ENCODE results near the gene PRPSAP1.
"Not testable (repeated sequence)": the region's sequence is repeated elsewhere in the genome, so short reads cannot be mapped to it uniquely, and the experiment has no call there.

The PRPSAP1 gene

DNA sequence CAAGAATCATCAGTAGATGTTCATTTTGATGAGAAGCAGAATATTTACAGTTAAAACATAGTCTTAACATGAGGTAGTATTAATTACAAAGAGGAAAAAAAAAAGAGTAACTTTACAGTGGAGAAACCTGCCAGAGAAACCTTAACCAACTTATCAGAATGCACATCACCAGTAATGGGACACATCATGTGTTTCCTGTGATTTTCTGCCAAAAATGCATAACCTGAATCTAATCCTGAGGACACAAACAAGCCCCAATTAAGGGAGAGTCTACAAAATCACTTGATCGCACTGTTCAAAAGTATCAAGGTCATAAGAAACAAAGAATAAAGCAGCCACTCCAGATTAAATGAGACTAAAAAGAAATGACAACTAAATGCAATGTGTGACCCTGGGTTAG, 27.4 kb downstream of the PRPSAP1 start:
- no peak for DNase-seq (ENCODE audit: low read depth in 2 of 2)

DNA sequence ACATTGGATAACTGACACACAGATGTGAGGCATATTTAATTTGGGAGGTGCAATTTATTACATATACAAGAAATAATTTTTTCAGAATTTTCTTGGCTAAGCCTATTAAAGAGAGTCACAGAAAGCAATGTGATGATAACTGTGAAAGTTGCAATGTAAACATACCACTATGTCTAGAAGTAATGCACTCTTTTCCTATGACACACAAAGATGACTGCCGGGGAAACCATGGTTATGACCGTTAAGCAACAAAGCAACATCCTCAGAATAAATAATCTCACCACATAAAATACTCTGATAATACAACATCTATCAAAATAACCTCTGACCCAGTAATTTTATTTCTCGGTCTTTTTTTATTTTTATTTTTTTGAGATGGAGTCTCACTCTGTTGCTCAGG, 35.1 kb downstream of the PRPSAP1 start:
- no peak for DNase-seq (ENCODE audit: low read depth in 2 of 2)

DNA sequence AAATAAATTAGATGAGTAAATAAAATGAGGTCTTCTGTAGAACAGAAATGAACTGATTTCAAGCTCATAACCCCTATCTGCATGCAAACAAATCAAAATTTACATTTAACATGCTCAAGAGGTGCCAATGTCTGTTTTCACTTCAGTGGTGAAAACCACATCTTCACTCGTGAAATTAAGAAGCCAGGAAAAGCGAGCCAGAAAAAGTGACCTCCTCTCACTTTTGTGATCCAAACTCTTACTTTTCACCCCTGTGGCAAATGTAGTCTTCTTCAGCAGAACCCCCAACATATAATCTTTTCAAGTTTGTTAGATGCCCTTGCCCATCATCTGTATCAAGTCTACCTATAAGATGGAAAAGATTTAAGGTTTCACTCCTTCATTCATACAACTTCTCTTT, 36.2 kb downstream of the PRPSAP1 start:
- DNase-seq (ENCODE audit: low read depth in 2 of 2) = no peak

DNA sequence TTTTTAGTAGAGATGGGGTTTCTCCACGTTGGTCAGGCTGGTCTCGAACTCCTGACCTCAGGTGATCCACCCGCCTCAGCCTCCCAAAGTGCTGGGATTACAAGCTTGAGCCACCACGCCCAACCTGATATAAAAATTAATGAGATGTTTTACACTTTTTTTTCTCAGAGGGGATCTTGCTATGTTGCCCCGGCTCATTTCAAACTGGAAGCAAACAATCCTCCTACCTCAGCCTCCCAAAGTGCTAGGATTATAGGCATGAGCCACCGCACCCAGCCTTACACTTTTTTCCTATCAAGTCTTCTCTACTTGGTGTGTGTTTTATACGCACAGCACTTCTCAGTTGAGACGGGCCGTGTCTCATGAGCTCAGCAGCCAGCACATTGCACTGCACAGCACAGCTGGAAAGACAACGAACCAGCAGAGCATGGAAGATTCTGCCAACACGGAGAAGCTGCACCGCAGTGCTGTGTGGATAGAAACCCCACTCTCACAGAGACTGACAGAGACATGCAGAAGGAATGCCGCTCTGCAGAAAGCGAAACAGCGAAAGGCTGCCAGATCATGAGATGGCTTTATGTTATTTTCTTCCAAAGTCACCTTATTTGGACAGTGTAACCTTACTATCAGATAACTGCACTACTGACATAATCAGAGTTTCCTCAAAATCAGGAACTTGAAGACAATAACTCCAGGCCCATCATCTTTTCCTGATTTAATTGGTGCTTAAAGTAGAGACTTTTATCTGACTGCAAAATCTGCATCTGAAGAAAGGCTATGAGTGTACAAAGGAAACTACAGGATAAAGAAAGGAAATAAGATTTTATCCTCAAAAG, 39.1 kb downstream of the PRPSAP1 start:
- no peak for DNase-seq (ENCODE audit: low read depth in 2 of 2)

DNA sequence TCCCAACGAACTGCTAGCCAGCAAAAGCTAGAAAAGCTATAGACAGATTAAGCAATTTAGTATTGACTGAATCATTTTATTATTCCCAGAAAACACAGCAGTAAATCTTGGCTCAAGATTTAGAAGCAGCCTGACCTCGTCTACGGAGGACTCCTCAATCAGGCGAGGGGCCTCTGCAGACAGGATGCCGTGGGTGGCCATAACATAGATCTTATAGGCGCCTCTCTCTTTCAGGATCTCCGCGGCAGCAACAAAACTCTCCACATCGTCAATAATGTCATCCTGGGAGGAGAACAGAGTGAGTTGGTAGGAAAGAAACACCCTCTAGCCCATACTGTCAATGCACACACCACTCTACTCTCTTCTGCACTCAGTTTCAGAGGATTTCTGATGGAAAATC, 41.0 kb downstream of the PRPSAP1 start:
- DNase-seq (ENCODE audit: low read depth in 2 of 2) = no peak

DNA sequence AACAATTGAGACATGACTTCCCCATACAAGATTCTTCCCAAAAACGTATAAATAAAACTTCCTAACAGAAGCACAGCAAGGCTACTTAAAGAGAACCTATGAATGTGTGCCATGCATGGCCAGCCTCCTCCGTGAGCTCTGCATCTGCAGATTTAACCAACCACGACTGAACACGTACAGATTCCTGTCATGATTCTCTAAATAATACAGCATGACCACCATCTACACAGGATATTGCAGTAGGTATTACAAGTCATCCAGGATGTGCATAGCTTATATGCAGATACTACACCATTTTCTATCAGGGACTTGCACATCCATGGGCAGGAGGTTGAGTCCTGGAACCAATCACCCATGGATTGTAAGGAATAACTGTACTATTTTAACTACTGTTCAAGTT, 44.3 kb downstream of the PRPSAP1 start:
- DNase-seq (ENCODE audit: low read depth in 2 of 2) = no peak

DNA sequence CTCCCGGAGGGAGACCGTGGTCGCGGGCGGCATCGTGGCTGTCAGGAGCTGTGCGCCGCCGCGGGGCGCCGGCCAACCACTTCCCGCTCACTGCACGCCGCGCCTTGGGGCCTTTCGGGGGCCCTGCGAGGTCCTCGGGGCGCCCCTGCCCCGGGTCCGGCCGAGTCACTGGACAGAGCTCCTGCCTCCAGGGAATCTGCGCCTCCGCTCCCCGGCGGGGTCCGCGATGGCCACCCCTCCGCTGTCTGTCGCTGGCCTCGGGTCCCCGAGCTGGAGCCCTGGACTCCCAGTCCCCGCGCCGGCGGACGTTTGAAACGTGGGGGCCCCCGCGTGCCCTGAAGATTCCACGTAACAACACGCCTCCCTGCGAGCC, 45.8 kb downstream of the PRPSAP1 start, which contains the start of gene QRICH2:
Gene QRICH2, minus strand, starts transcription at position 311 of the 373 bp plus-strand sequence. Its CDS starts 278 bp downstream, at position 33.
- DNase-seq (ENCODE audit: low read depth in 2 of 2) = no peak

DNA sequence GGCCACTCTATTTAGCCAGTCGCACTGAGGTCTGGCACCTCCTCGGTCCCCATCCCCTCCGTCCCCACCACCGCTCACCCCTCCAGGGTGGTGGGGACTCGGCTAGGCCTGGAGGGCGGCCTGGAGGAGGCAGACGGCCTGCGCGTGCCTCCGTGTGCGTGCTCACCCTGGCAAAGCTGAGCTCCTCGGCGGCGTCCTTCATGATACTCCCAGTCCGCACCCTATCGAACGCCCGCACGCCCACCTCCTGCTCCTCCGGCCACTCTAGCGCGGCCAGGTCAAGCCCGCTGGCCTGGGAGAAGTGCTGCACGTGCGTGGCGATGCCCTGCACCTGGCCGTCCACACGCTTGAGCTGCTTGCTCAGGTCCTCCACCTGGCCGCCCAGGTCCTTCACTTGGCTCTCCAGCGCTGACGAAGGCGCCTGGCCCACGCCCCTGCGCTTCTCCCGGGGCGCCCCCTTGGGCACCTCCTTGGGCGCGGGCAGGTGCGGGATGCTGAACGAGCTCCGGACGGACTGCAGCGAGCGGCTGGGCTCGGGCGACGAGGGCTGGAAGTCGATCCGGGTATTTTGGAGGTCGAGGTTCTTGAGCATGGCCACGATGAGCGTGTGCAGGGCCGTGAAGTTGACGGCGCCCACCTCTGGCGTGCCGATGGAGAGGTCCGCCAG, 46.3 kb downstream of the PRPSAP1 start:
- no peak for DNase-seq (ENCODE audit: low read depth in 2 of 2)

DNA sequence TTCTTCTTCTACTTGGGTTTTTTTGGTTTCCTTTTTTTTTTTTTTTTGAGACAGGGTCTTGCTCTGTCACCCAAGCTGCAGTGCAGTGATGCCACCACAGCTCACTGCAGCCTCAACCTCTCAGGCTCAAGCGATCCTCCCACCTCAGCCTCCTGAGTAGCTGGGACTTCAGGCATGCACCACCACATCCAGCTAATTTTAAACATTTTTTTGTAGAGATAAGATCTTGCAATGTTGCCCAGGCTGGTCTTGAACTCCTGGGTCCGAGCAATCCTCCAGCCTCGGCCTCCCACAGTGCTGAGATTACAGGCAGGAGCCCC, 48.6 kb downstream of the PRPSAP1 start:
- not testable (repeated sequence) for DNase-seq (ENCODE audit: low read depth in 2 of 2)

DNA sequence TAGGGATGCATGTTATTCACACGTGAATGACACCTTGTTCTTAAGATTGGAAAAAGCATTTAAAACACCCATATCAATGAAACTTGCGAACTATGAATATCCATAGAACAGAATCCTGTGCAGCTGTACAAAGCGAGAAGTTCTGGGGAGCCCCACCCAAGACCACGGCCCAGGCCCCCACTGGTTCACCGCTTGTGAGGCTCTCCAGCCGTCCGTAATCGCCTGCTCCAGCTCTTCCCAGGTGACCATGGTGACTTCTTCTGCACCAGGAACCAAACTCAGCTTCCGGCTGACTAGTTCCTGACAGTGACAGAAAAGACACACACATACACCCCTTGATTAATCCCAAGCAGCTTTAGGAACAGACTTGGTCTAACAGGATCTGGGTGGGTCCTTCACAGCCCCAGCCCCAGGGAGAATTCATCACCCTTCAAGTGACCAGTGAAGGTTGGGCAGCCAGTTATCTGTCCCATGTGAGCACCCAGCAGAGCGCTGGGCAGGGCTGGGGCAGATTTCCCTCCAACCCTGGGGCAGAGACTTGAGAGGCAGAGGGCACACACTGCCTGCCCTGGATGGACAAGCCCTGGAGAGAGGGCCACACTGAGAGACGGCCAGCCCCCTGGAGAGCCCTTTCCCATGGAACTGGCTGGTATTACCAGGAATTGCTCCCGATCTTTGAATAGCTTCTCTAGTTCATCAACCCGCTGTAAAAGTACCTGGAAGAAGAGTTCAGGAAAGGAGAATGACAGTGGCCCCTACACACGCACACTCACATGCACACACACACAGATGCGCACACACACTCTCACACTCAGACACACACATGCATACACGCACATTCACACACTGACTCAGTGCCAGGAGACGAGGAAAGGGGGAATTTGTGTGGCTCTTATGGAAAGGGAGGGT, 49.2 kb downstream of the PRPSAP1 start:
- no peak for DNase-seq (ENCODE audit: low read depth in 2 of 2)

DNA sequence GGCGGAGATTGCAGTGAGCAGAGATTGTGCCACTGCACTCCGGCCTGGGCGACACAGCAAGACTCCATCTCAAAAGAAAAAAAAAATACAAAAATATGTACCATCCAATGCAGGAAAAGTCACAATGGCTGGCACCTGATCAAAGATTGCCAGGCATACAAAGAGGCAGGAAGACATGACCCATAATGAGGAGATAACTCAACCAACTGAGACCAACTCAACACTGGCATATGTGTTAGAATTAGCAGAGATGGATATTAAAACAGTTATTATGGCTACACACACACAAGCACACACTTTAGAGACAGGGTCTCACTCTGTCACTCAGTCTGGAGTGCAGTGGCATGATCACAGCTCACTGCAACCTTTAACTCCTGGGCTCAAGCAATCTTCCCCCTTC, 56.3 kb downstream of the PRPSAP1 start:
- DNase-seq (ENCODE audit: low read depth in 2 of 2) = no peak

DNA sequence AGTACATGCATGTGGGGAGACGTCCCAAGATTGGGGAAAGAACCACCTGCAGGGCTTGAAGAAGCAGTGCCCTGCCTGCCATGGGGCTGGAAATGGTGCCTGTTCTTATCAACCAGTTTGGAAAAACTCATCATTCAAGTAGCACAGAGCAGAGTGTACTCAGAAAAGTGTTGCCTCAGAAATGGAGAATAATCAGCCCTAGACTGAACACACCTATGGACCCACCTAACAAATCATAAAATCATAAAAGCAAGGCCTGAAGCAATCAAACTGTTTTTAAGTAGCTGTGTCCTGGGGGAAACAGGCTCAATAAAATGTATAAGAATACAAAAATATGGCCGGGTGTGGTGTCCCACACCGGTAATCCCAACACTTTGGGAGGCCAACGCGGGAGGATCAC, 56.8 kb downstream of the PRPSAP1 start:
- no peak for DNase-seq (ENCODE audit: low read depth in 2 of 2)

DNA sequence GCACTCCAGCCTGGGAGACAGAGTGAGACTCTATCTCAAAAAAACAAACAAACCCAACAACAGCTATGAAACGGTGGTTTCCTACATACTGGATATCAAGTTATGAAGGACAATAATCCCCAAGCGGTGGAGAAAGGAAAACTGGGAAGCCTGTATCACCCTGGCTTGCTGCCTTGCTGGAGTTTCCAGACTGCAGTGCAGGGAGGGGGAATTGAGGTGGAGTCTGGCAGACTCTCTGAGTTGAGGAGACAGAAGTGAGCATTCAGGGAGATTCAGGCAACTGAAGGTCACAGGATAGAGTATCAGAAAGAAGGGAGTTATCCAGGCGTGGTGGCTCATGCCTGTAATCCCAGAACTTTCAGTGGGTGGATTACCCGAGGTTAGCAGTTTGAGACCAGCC, 57.5 kb downstream of the PRPSAP1 start:
- DNase-seq (ENCODE audit: low read depth in 2 of 2) = no peak

DNA sequence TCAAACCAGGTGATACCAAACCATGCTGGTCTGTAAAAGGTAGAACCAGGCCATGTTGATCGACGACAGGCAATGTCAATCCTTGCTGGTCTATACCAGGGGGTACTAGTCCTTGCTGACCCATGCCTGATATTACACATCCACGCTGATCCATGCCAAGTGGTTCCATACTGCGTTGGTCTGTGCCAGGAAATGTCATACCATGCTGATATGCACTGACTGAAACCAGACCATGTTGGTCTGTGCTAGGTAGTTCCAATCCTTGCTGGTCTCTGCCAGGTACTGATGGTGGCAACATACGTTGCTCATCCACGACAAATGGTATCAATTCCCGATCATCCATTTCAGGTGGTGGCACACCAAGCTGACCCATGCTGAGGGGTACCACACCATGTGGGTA, 60.6 kb downstream of the PRPSAP1 start:
- no peak for DNase-seq (ENCODE audit: low read depth in 2 of 2)

DNA sequence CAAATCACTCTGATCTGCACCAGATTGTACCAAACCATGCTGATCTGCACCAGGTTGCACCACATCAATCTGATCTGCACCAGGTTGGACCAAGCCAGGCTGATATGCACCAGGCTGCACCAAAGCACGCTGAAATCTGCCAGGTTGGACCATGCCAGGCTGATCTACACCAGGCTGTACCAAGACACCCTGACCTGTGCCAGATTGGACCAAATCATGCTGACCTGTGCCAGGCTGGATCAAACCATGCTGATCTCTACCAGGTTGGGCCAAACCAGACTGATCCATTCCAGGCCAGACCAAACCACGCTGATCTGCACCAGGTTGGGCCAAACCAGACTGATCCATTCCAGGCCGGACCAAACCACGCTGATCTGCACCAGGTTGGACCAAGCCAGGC, 61.1 kb downstream of the PRPSAP1 start:
- no peak for DNase-seq (ENCODE audit: low read depth in 2 of 2)

DNA sequence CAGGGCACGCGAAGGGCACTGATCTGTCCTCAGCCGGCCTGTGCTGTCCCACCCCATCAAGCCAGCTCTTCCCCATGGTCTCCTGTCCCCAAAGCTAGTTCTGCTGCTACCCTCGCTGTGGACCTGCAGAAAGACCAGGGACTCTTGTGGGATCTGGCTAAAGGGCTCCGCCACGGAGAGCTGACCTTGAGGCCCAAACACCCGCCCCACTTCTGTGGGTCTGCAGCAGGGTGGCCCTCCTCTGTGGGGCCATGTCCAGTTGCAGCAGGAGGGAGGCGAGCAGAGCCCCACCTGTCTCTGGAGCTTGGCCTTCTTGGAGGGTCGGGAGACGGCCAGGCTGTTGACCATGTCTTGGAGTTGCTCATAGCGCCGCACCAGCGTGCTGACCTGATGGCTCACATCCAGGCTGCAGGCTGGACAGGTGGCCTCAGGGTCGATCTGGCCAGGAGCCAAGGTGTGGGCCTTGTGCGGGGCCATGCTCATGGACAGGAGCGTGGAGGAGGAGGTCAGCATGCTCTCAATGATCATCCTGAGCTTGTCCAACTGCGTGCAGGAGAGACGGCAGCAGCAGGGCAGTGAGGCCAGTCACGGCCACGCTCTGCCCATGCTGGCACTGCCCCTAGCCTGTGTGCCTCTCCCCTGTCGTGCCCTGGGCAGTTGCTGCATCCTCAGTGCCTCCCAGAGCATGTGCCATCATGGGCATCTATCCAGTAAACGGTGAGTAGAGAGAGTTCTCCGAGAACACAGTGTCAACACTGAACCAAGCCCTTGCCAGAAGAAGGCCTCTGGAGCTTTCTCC, 71.9 kb downstream of the PRPSAP1 start:
- DNase-seq (ENCODE audit: low read depth in 2 of 2) = no peak

DNA sequence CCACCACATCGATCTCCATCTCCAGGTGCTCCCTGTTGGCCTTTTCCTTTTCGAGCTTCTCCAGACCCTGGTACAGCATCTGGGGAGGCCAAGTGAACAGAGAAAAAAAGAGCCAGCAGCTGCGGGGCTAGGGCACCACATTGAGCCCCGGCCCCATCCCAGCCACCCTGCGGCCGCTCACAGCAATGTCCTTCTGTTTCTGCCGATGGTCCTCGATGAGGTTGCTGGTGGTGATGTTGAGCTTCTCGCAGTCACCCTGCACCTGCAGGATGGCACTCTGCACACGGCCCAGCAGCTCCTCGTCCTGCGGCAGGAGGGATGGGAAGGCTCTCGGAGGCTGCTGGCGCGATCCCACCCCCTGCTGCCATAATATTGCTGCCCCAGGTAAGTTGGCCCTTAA, 73.1 kb downstream of the PRPSAP1 start:
- DNase-seq (ENCODE audit: low read depth in 2 of 2) = no peak

DNA sequence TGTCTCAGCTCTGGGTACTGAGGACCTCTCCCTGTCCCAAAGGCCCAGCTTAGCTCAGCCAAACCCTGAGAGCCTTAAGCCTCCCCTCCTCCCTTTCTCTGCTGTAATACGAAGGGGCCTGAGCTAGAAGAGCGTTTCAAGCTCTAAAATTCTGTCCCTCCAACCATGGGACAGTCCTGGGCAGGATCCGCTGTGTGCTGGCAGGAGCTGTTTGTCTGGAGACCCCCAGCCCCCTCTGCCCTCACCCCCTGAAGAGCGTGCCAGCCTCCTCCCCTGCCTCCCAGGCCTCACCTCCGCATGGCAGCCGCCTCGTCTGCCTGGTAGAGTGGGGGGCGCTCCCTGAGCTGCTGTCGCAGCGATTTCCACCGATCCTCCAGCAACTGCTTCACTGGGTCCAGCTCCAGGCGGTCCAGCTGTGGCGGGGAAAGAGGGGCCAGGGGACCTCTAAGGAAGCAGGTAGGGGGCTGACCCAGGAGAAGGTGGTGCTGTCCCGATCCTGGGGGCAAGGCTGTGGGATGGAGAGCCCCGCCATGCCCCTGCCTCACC, 73.9 kb downstream of the PRPSAP1 start:
- DNase-seq (ENCODE audit: low read depth in 2 of 2) = no peak

DNA sequence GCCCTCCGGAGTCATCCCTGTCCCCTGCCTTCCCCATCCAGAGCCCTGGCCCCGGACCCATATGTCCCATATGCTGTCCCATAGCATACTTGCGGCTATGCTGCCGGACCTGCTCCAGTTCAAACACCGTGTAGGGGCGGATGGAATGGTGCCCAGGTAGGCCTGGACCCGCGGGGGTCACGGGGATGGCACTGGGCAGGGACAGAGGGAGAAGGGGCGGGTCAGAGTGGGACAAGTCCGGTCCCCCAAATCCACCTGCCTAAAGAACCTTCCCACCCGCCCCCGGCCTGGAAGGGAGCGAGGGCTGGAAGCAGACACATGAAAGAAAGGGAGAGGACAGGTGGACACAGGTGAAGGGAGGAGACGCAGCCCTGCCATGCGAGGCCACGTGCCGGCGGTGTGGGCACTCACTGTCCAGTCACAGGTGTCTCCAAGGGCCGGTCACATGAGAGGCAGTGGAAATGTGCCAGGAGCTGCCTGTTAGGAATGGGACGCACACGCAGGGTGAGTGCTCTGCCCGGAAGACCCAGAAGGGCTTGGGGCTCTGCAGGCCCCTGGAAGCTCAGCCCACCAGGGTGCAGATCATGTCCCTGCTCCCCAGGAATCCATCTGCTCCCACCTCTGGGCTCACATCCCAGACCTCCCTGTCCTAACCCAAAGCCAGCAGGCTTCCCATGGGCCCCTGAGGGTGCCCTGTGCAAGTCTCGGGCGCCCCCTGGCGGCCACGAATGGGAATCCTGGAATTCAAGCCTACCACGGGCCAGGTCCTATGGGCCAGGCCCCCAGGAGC, 74.6 kb downstream of the PRPSAP1 start:
- peak; percentile 85 to 86 for DNase-seq (ENCODE audit: low read depth in 2 of 2)

DNA sequence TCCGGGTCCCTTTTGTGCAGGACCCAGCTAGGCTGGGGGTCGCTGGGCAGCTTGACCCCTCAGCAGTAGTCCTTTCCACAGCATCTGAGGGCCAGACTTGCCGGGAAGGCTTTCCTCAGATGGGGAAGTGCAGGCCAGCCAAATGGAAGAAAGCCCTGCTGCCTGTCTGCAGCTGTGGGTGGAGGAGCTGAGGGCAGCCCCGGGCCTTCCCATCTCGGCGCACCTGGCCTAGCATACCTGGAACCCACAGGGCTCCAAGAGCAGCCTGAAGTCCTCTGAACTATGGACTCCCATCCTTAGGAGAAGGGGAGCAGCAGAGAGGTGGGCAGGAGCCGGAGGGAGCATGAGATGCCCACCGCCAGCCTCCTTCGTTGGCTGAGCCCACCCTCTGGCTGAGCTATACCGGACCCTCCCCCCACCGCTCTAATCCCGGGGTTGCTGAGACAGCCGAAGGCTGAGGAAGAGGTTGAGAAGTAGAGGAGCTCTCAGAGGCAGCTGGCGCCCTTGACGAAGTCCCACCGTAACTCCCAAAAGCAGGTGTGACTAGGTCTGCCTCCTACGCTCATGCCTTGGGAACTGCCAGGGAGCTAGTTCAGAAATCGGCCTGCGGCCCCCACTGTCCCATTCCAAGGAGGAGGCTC, 75.3 kb downstream of the PRPSAP1 start:
- no peak for DNase-seq (ENCODE audit: low read depth in 2 of 2)
